Measurements from ENCODE around the gene ASZ1. TPM values are rescaled to one million over a fixed set of nuclear protein-coding genes. Genes with fewer than 3 reads are reported as not detected.
A peak's percentile ranks its signal among the peaks of the same experiment; 100 is the strongest.

The ASZ1 gene
- total and polyA plus RNA-seq, 2 of the 4 experiments (the other 2 are of a cell fraction): not detected

DNA sequence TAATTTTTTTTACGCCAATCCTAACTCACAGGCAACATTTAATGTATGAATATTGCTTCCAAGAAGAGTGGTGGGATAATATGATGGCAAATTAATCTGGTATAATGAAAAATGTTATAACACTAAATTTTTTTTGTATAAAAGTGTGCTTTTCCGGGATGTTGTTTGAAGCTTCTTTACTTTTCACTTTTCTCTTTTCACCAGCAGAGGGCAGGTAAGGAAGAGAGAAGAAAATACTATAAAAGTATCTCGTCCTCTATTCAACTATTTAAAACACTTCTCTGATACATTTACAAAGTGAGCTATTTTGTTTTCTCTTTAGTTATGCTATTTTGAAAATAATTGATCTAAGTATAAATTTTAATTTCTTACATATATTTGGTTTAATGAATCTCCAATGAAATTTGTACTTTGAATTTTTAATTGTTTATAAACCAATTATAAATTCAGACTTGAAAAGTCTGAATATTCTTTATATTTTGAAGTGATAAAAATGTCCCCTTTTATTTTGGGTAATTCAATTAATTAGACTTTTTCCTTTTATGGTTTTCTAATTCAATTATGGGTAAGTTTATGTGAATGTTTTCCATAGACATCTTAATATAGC lies 31.8 kb upstream of the ASZ1 start:
- H3K4me2 ChIP-seq (ENCODE audit: low read depth, low read length): no peak overlapping the region
- H3K23ac ChIP-seq (ENCODE audit: low read depth, low read length): no peak overlapping the region
- no TSS peak for BruUV-seq (replicated peaks)
- WGBS, 2 experiments (ENCODE audit: extremely low coverage in 2 of 2, insufficient read length in 1 of 2): no CpG with 5 or more reads among the region's 3 CpGs
- H3K4ac ChIP-seq (ENCODE audit: low read depth, low read length): no peak overlapping the region
- no peak overlapping the region for H2BK20ac ChIP-seq (ENCODE audit: low read depth, low read length)
- H3K9me3 ChIP-seq (ENCODE audit: control insufficient read depth, insufficient read depth, low read length): no peaks in the 10 kb centered on the region
- H3K79me1 ChIP-seq (ENCODE audit: low read depth in 1 of 2, low read length in 2 of 2): no peaks in the 10 kb centered on the region
- H3K4me3 ChIP-seq (ENCODE audit: insufficient read depth, low read depth, low read length): no peak overlapping the region
- H2AFZ ChIP-seq (replicated peaks; ENCODE audit: low read length, poor library complexity): no peak overlapping the region
- no peak overlapping the region for H4K5ac ChIP-seq (ENCODE audit: low read depth, low read length)
- ATAC-seq (ENCODE audit: low read depth): peak; percentile 64; the same call in 1 of the 2 replicates
- H4K8ac ChIP-seq (ENCODE audit: low read depth in 2 of 2, low read length in 2 of 2): no peak overlapping the region
- peak; percentile 44 for DNase-seq
- dilution Hi-C loops (cut with HindIII; ENCODE audit: low sequenced_read_pairs, unreplicated experiment): no loop called here
- H2AK5ac ChIP-seq (ENCODE audit: low read depth, low read length): no peak overlapping the region
- no peak overlapping the region for H2BK15ac ChIP-seq (ENCODE audit: low read depth, low read length)
- H2AK9ac ChIP-seq (replicated peaks; ENCODE audit: low read depth, low read length, poor library complexity): no peak overlapping the region
- POLR2A ChIA-PET (ENCODE audit: unreplicated experiment): no interaction called here
- no peak overlapping the region for H2BK120ac ChIP-seq (ENCODE audit: low read depth, low read length)
- CTCF ChIA-PET: interaction anchor here (0.6 to 2.6 kb wide), 7 partner anchors 16 to 260 kb away, joined by 3 to 20 read pairs (median 3); no protein-coding TSS in a partner anchor
- H3K18ac ChIP-seq (ENCODE audit: low read depth, low read length): no peak overlapping the region
- no peaks in the 10 kb centered on the region for H3K27me3 ChIP-seq (ENCODE audit: control insufficient read depth, insufficient read depth, low read length)
- H3K27ac ChIP-seq (ENCODE audit: insufficient read depth, low read length): no peak overlapping the region
- H4K91ac ChIP-seq (ENCODE audit: insufficient read depth, low read depth, low read length): no peak overlapping the region
- no peak overlapping the region for H3K9ac ChIP-seq (ENCODE audit: low read depth, low read length)
- intact Hi-C loops (cut with micrococcal nuclease): loop anchor here (1.0 to 10.0 kb wide), 3 partner anchors 215 to 416 kb away; partner anchors contain the start of gene CTTNBP2
- H3K9me1 ChIP-seq (ENCODE audit: insufficient read depth, low read length): no peaks in the 10 kb centered on the region
- no peak overlapping the region for H2BK5ac ChIP-seq (ENCODE audit: low read depth, low read length, poor library complexity, severe bottlenecking)
- H3K56ac ChIP-seq (ENCODE audit: extremely low read depth, insufficient read depth, low read length): no peak overlapping the region
- no peaks in the 10 kb centered on the region for H4K20me1 ChIP-seq (ENCODE audit: insufficient read depth, low read length)
- no peaks in the 10 kb centered on the region for H3K36me3 ChIP-seq (ENCODE audit: control insufficient read depth, insufficient read depth, low read length)
- TF ChIP-seq SMC3 (IDR thresholded peaks at IDR 0.05; ENCODE audit: low read depth, low read length): peak; percentile 77
- no peak for TF ChIP-seq RCOR1 (IDR thresholded peaks at IDR 0.05; ENCODE audit: insufficient replicate concordance, low read length)
- no peak for TF ChIP-seq MXI1 (IDR thresholded peaks at IDR 0.05; ENCODE audit: borderline replicate concordance, low read depth, low read length)
- peak; percentile 61 for TF ChIP-seq RAD21 (IDR thresholded peaks at IDR 0.05; ENCODE audit: low read length)
- no peak for TF ChIP-seq RFX5 (IDR thresholded peaks at IDR 0.05; ENCODE audit: low read depth, low read length)
- TF ChIP-seq, protein P1, sequence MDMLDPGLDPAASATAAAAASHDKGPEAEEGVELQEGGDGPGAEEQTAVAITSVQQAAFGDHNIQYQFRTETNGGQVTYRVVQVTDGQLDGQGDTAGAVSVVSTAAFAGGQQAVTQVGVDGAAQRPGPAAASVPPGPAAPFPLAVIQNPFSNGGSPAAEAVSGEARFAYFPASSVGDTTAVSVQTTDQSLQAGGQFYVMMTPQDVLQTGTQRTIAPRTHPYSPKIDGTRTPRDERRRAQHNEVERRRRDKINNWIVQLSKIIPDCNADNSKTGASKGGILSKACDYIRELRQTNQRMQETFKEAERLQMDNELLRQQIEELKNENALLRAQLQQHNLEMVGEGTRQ (IDR thresholded peaks at IDR 0.05; ENCODE audit: low read depth, low read length): no peak
- TF ChIP-seq CHD1 (IDR thresholded peaks at IDR 0.05; ENCODE audit: low read depth, low read length): no peak
- TF ChIP-seq FOS (IDR thresholded peaks at IDR 0.05; ENCODE audit: low read depth, low read length): no peak
- TF ChIP-seq, protein P2, sequence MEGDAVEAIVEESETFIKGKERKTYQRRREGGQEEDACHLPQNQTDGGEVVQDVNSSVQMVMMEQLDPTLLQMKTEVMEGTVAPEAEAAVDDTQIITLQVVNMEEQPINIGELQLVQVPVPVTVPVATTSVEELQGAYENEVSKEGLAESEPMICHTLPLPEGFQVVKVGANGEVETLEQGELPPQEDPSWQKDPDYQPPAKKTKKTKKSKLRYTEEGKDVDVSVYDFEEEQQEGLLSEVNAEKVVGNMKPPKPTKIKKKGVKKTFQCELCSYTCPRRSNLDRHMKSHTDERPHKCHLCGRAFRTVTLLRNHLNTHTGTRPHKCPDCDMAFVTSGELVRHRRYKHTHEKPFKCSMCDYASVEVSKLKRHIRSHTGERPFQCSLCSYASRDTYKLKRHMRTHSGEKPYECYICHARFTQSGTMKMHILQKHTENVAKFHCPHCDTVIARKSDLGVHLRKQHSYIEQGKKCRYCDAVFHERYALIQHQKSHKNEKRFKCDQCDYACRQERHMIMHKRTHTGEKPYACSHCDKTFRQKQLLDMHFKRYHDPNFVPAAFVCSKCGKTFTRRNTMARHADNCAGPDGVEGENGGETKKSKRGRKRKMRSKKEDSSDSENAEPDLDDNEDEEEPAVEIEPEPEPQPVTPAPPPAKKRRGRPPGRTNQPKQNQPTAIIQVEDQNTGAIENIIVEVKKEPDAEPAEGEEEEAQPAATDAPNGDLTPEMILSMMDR (conservative IDR thresholded peaks at IDR 0.05; ENCODE audit: low read depth, low read length): peak; percentile 73
- no peak for TF ChIP-seq BHLHE40 (IDR thresholded peaks at IDR 0.05; ENCODE audit: low read depth, low read length)
- H3K14ac ChIP-seq (replicated peaks; ENCODE audit: low read depth, low read length): no peak overlapping the region
- in situ Hi-C loops (cut with MboI; ENCODE audit: low sequenced_read_pairs): loop anchor here (10.0 kb wide), 1 partner anchor 256 kb away; no protein-coding TSS in a partner anchor
- no peaks in the 10 kb centered on the region for H3K4me1 ChIP-seq (ENCODE audit: control insufficient read depth, insufficient read depth, low read length)
